Measurements from ENCODE around the gene CLTC.
"Not testable (repeated sequence)": the region's sequence is repeated elsewhere in the genome, so short reads cannot be mapped to it uniquely, and the experiment has no call there.

CLTC gene

GRCh38 chr17:59619298-59620063 is at the start of gene CLTC:
TSS of gene CLTC (plus strand) at chr17:59619895. CDS start at chr17:59620132, 237 bp downstream.
- TF ChIP-seq ZNF274 (IDR thresholded peaks at IDR 0.05; ENCODE audit: low read depth, low read length) = no peak
- H3K4me3 ChIP-seq (ENCODE audit: low read length) = peak within 1 kb of the TSS; percentile 95

- H3K4me3 ChIP-seq (ENCODE audit: low read length) = no peak overlapping the region
- TF ChIP-seq ZNF274 (IDR thresholded peaks at IDR 0.05; ENCODE audit: low read depth, low read length) = no peak
Observed at GRCh38 chr17:59572301-59572924, 47.3 kb upstream of the CLTC start.

DNA sequence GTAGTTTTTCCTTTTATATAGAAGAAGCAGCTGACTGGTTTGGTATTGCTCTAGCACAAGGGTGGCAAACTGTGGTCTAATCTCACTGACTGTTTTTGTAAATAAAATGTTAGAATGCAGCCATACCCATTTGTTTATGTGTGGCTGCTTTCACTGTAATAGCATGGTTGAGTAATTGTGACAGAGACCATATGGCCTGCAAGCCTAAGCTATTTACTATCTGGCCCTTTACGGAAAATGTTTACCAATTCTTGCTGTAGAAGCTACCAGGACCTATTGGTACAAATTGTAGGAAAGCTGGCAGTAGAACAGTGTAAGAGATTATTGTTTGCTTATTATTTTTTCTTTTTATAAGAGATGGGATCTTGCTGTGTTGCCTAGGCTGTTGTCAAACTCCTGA is 35.5 kb upstream of the CLTC start:
- H3K4me3 ChIP-seq (ENCODE audit: low read length) = not testable (repeated sequence)

- no peak for TF ChIP-seq ZNF274 (IDR thresholded peaks at IDR 0.05; ENCODE audit: low read depth, low read length)
- H3K4me3 ChIP-seq (ENCODE audit: low read length) = no peak overlapping the region
Observed at GRCh38 chr17:59600169-59600568, 19.5 kb upstream of the CLTC start.

- TF ChIP-seq ZNF274 (IDR thresholded peaks at IDR 0.05; ENCODE audit: low read depth, low read length) = no peak
- H3K4me3 ChIP-seq (ENCODE audit: low read length) = no peak overlapping the region
Observed at GRCh38 chr17:59601130-59601529, 18.6 kb upstream of the CLTC start.

- no peak overlapping the region for H3K4me3 ChIP-seq (ENCODE audit: low read length)
- TF ChIP-seq ZNF274 (IDR thresholded peaks at IDR 0.05; ENCODE audit: low read depth, low read length) = no peak
Observed at GRCh38 chr17:59607061-59607460, 12.6 kb upstream of the CLTC start.

DNA sequence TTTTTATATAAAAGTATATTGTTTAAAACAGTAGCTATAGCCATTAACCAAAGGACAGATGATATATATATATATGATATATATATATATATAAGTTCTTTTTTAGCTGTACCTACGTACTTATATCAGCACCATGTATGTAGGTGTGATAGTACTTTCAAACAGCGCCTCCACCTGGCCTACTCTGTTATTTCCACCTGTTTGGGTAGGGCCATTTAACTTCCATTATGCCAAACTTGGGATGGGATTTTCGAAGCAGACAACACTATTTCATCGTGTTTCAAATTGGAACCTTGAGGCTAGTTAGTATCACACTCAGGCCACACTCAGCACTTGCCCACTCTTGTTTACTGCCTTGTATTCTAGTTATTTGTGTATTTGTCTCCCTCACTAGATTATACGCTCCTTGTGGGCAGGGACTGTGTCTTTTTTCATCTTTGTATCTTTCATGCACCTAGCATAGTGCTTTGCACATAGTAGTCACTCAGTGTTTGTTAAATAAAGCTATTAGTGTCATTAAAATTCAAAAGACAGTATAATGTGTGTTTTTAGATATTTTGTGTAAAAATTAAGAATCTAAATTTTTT is 11.8 kb upstream of the CLTC start:
- TF ChIP-seq ZNF274 (IDR thresholded peaks at IDR 0.05; ENCODE audit: low read depth, low read length) = no peak
- no peak overlapping the region for H3K4me3 ChIP-seq (ENCODE audit: low read length)

- H3K4me3 ChIP-seq (ENCODE audit: low read length) = no peak overlapping the region
Observed at GRCh38 chr17:59611503-59611902, 8.2 kb upstream of the CLTC start.

DNA sequence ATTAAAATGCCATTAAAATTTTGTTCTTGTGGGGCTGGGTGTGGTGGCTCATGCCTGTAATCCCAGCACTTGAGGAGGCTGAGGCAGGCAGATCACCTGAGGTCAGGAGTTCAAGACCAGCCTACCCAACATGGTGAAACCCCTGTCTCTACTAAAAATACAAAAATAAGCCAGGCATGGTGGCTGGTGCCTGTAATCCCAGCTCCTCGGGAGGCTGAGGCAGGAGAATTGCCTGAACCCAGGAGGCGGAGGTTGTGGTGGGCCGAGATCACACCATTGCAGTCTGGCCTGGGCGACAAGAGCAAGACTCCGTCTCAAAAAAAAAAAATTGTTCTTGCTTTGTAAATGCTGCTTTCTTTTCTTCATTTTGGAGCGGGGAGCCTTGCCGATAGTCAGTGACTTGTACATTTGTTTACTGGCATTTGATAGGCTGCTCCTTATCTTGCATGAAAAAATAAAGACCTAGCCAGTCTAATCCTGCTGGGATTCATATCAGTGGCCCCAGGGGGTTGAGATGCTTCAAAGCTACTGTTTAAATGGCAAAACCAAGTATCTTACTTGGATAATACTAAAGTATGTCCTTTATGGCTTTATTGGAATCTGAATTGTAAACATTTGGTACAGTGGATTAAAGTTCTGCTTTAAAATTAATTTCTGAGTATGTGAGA is 3.3 kb upstream of the CLTC start:
- no peak for TF ChIP-seq ZNF274 (IDR thresholded peaks at IDR 0.05; ENCODE audit: low read depth, low read length)
- no peak overlapping the region for H3K4me3 ChIP-seq (ENCODE audit: low read length)

More at GRCh38 chr17:59611503-59611902, 8.2 kb upstream of the CLTC start:
- TF ChIP-seq ZNF274 (IDR thresholded peaks at IDR 0.05; ENCODE audit: low read depth, low read length) = no peak

GRCh38 chr17:59617156-59617732 is 2.5 kb upstream of the CLTC start:
- TF ChIP-seq ZNF274 (IDR thresholded peaks at IDR 0.05; ENCODE audit: low read depth, low read length) = no peak
- no peak overlapping the region for H3K4me3 ChIP-seq (ENCODE audit: low read length)

DNA sequence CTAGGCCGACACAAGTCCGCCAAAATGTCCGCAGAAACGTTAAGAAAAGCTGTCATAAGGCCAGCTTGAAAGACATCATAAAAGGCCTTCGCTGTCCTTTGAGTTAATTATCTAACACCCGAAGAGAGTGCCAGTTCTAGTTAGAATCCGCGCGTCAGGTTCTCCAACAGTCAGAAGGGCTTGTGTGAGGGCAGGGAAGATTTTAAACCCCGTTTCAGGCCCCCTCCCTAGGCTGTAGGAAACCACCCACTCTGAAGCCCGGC is 729 bp upstream of the CLTC start:
- no peak for TF ChIP-seq ZNF274 (IDR thresholded peaks at IDR 0.05; ENCODE audit: low read depth, low read length)
- peak overlapping the region; percentile 95 for H3K4me3 ChIP-seq (ENCODE audit: low read length)

- no peak for TF ChIP-seq ZNF274 (IDR thresholded peaks at IDR 0.05; ENCODE audit: low read depth, low read length)
- H3K4me3 ChIP-seq (ENCODE audit: low read length) = peak overlapping the region; percentile 95
Observed at GRCh38 chr17:59620064-59620359, 317 bp downstream of the CLTC start.

- TF ChIP-seq ZNF274 (IDR thresholded peaks at IDR 0.05; ENCODE audit: low read depth, low read length) = no peak
- peak overlapping the region; percentile 95 for H3K4me3 ChIP-seq (ENCODE audit: low read length)
Observed at GRCh38 chr17:59620518-59621259, 994 bp downstream of the CLTC start.

GRCh38 chr17:59621771-59622170 is 2.1 kb downstream of the CLTC start:
- peak overlapping the region; percentile 95; the same call in 1 of the 2 replicates for H3K4me3 ChIP-seq (ENCODE audit: low read length)
- no peak for TF ChIP-seq ZNF274 (IDR thresholded peaks at IDR 0.05; ENCODE audit: low read depth, low read length)
